PC-3 (cell line): ENCODE measurements around the gene ANKRD27. TPM values are rescaled to one million over a fixed set of nuclear protein-coding genes. Genes with fewer than 3 reads are reported as not detected.

Source experiments
- ATAC-seq: fragments of 200-7000 bp; cut with Tn5 transposase; 2 replicates; pipeline ENCODE4 v1.9.1; 2020; ENCODE audit warnings: mild to moderate bottlenecking, moderate library complexity
- BruUV-seq: library from RNA; stranded (reverse); fragments of 400-500 nt; replicated peaks from 2 replicates; lab custom pipeline; 2021; lab: Mats Ljungman, UMichigan
- CTCF ChIA-PET: fragments of 300-600 bp; sonication (Branson Sonifier 250); formaldehyde crosslinking; loops from one replicate; lab custom pipeline; 2022; ENCODE audit warnings: antibody characterized with exemption; lab: Charles Lee
- POLR2A ChIA-PET: fragments of 300-600 bp; sonication (Branson Sonifier 250); formaldehyde crosslinking; loops from one replicate; lab custom pipeline; 2022; ENCODE audit warnings: antibody characterized with exemption; ENCODE audit not compliant: unreplicated experiment; lab: Charles Lee
- DNase-seq: peaks from one replicate; pipeline ENCODE4 v3.0.0-alpha.2; 2015
- H2AFZ ChIP-seq: fragments of 300-600 bp; sonication (generic); 2 replicates; pipeline ENCODE4 v1.6.0; 2016; ENCODE audit warnings: antibody characterized with exemption, low read length
- H3F3A ChIP-seq: fragments of 300-600 bp; sonication (generic); one replicate; pipeline ENCODE4 v1.6.0; 2017; ENCODE audit warnings: antibody characterized with exemption, low read length, control low read depth, mild to moderate bottlenecking; ENCODE audit not compliant: unreplicated experiment
- H3K27ac ChIP-seq: fragments of 300-600 bp; sonication (generic); 2 replicates; pipeline ENCODE4 v1.5.1; 2016; ENCODE audit warnings: mild to moderate bottlenecking, low read length
- H3K27me3 ChIP-seq: fragments of 300-600 bp; sonication (generic); 2 replicates; pipeline ENCODE4 v1.6.1; 2016; ENCODE audit warnings: low read length, mixed read lengths
- H3K36me3 ChIP-seq: fragments of 300-600 bp; sonication (generic); 2 replicates; pipeline ENCODE4 v1.6.1; 2016; ENCODE audit warnings: low read depth, mixed run types, low read length, mixed read lengths
- H3K4me1 ChIP-seq: fragments of 300-600 bp; sonication (generic); 2 replicates; pipeline ENCODE4 v1.5.1; 2016; ENCODE audit warnings: low read length; ENCODE audit not compliant: insufficient read depth
- H3K4me2 ChIP-seq: fragments of 300-600 bp; sonication (generic); 2 replicates; pipeline ENCODE4 v1.6.0; 2016; ENCODE audit warnings: low read length
- H3K4me3 ChIP-seq: fragments of 300-600 bp; sonication (generic); 2 replicates; pipeline ENCODE4 v1.5.1; 2016; ENCODE audit warnings: mild to moderate bottlenecking, low read length, mixed read lengths
- H3K79me2 ChIP-seq: fragments of 300-600 bp; sonication (generic); 2 replicates; pipeline ENCODE4 v1.6.1; 2017; ENCODE audit warnings: low read length, mixed read lengths
- H3K9ac ChIP-seq: fragments of 300-600 bp; sonication (generic); 2 replicates; pipeline ENCODE4 v1.6.0; 2016; ENCODE audit warnings: mild to moderate bottlenecking, low read length
- H3K9me2 ChIP-seq: fragments of 300-600 bp; sonication (generic); replicated peaks from 2 replicates; pipeline ENCODE4 v1.6.1; 2016; ENCODE audit warnings: mixed run types, low read length, mixed read lengths
- H3K9me3 ChIP-seq: fragments of 300-600 bp; sonication (generic); 2 replicates; pipeline ENCODE4 v1.6.1; 2016; ENCODE audit warnings: low read length, mixed read lengths
- H4K20me1 ChIP-seq: fragments of 300-600 bp; sonication (generic); 2 replicates; pipeline ENCODE4 v1.6.1; 2016; ENCODE audit warnings: low read length, mixed read lengths
- EZH2 ChIP-seq: fragments of 300-600 bp; sonication (generic); IDR thresholded peaks from one replicate; pipeline ENCODE4 v1.6.1; 2017; ENCODE audit warnings: antibody characterized with exemption, mild to moderate bottlenecking, low read length; ENCODE audit not compliant: unreplicated experiment
- EZH2phosphoT487 ChIP-seq: fragments of 300-600 bp; sonication (generic); IDR thresholded peaks from 2 replicates; pipeline ENCODE4 v1.6.1; 2018; ENCODE audit warnings: mild to moderate bottlenecking, antibody characterized with exemption, low read length, borderline replicate concordance
- intact Hi-C: fragments of 100-400 bp; cut with micrococcal nuclease; formaldehyde crosslinking; loops from 2 replicates; pipeline ENCODE4 v1.9.0; 2023
- total RNA-seq: library from RNA; depleted of rRNA; stranded (reverse); fragments of >200 nt; gene quantifications from 2 replicates; pipeline ENCODE4 v1.2.3, GENCODE V29; 2014
- TF ChIP-seq, protein P1 (sequence below): fragments of 300-600 bp; sonication (generic); conservative IDR thresholded peaks from 2 replicates; pipeline ENCODE4 v1.5.1; 2017; ENCODE audit warnings: antibody characterized with exemption, low read depth, mild to moderate bottlenecking, low read length

Gene ANKRD27
- total RNA-seq, 1 experiment from 2014 or later: 14.3 TPM

DNA sequence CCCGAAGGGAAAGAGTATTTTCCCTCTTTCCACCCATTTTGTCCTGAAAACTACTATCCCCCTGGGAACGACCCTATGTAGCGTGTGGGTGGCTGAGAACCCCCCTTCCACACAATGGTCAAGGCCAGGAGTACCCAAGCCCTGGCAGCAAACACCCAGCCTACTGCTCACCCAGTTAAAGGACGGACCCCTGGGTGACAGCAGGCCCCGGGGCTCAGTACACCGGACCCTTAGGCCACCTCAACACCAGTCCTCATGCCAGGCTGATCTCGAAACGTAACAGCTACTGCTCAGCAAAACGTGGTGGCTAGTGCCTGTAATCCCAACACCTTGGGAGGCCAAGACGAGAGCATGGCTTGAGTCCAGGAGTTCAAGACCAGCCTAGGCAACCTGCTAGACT lies 1.4 kb downstream of the ANKRD27 start:
- Histone ChIP-seq H3K9ac (peak overlapping the region; percentile 79; the same call in 1 of the 2 replicates), H3K4me2 (peak overlapping the region; percentile 99), H3K4me1 (peaks cover 15% of the 10 kb centered on the region), H4K20me1 (peaks cover 7% of the 10 kb centered on the region; the same call in 1 of the 2 replicates), H3K4me3 (peak overlapping the region; percentile 91), H3F3A (no peaks in the 10 kb centered on the region), H2AFZ (no peak overlapping the region), H3K36me3 (no peaks in the 10 kb centered on the region), H3K27ac (no peak overlapping the region), H3K9me2 (no peaks in the 10 kb centered on the region), H3K27me3 (no peaks in the 10 kb centered on the region), H3K79me2 (peaks cover 59% of the 10 kb centered on the region), H3K9me3 (no peaks in the 10 kb centered on the region)
- ATAC-seq (no peak), DNase-seq (no peak)
- POLR2A ChIA-PET: no interaction called here
- TF ChIP-seq, protein P1, sequence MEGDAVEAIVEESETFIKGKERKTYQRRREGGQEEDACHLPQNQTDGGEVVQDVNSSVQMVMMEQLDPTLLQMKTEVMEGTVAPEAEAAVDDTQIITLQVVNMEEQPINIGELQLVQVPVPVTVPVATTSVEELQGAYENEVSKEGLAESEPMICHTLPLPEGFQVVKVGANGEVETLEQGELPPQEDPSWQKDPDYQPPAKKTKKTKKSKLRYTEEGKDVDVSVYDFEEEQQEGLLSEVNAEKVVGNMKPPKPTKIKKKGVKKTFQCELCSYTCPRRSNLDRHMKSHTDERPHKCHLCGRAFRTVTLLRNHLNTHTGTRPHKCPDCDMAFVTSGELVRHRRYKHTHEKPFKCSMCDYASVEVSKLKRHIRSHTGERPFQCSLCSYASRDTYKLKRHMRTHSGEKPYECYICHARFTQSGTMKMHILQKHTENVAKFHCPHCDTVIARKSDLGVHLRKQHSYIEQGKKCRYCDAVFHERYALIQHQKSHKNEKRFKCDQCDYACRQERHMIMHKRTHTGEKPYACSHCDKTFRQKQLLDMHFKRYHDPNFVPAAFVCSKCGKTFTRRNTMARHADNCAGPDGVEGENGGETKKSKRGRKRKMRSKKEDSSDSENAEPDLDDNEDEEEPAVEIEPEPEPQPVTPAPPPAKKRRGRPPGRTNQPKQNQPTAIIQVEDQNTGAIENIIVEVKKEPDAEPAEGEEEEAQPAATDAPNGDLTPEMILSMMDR: no peak
- TF ChIP-seq EZH2: no peak
- no peak for TF ChIP-seq EZH2phosphoT487
- BruUV-seq: no TSS peak
- CTCF ChIA-PET: interaction anchor here (0.7 kb wide), 1 partner anchor 1621 kb away, joined by 6 read pairs; no protein-coding TSS in a partner anchor
- intact Hi-C loops: no loop called here

DNA sequence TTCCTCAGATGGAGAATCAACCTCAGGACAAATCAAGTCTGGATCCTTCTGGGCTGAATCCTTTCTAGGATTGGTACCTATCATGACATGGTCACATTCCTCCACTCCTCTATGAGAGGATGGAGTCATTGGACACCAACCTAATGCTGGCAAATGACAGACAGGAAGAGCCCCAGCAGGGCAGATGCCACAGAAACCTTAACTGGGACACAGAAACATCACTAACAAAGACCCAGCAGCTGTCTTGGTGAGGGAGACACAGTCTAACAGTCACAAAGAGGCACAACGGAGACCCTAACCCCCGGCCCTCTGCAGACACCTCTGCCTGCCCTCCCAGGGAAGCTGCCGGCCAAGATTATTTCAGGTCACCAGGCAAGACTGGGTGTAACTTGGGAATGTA lies 2.1 kb downstream of the ANKRD27 start:
- Histone ChIP-seq H3K36me3 (no peaks in the 10 kb centered on the region), H3K4me1 (peaks cover 15% of the 10 kb centered on the region), H3K27ac (no peak overlapping the region), H3K4me2 (peak overlapping the region; percentile 99; the same call in 1 of the 2 replicates), H3K4me3 (no peak overlapping the region), H3F3A (no peaks in the 10 kb centered on the region), H3K9me2 (no peaks in the 10 kb centered on the region), H3K9me3 (no peaks in the 10 kb centered on the region), H3K79me2 (peaks cover 66% of the 10 kb centered on the region), H2AFZ (no peak overlapping the region), H4K20me1 (peaks cover 7% of the 10 kb centered on the region; the same call in 1 of the 2 replicates), H3K27me3 (no peaks in the 10 kb centered on the region), H3K9ac (no peak overlapping the region)
- no TSS peak for BruUV-seq
- DNase-seq (no peak), ATAC-seq (no peak)
- CTCF ChIA-PET: no interaction called here
- intact Hi-C loops: no loop called here
- TF ChIP-seq, protein P1: no peak
- TF ChIP-seq EZH2phosphoT487 (no peak), EZH2 (no peak)
- POLR2A ChIA-PET: no interaction called here

DNA sequence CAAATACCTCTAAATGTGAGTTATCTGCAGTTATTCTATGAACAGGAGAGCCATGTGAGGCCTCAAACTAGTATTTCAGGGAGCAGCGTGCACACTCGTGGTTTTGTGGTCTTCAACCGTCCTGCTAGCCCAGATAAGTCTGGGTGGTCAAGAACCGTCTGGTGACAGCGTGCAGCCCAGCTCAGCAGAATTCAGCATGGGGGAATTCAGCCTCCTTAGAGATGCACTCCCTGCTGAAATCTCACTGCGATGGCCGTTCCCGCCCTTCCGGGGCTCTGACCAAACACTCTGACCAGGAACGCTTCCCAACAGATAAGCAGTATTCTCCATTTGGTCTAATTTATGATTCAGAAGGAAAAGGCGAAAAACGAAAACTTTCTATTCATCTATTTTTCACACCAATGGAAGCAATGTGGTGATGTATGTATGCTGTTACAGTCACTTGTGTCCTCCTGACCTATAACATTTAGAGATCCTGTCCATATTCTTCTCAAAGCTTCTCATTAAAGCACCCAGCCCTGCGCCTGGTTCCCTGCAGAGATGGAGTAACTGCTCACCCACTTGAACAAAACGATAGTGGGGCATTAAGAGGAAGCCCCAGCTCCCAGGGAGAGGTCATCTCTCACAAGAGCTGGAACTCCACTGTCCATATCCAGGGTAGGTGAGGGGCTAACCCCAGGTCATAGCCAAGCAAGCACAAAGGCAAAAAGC lies 2.9 kb downstream of the ANKRD27 start:
- intact Hi-C loops: no loop called here
- Histone ChIP-seq H2AFZ (no peak overlapping the region), H3K79me2 (peaks cover 72% of the 10 kb centered on the region), H4K20me1 (peaks cover 7% of the 10 kb centered on the region; the same call in 1 of the 2 replicates), H3K4me3 (no peak overlapping the region), H3K4me2 (no peak overlapping the region), H3K36me3 (no peaks in the 10 kb centered on the region), H3K9me2 (no peaks in the 10 kb centered on the region), H3K9me3 (no peaks in the 10 kb centered on the region), H3F3A (no peaks in the 10 kb centered on the region), H3K4me1 (peaks cover 15% of the 10 kb centered on the region), H3K27me3 (no peaks in the 10 kb centered on the region), H3K27ac (no peak overlapping the region), H3K9ac (no peak overlapping the region)
- ChIA-PET CTCF (no interaction called here), POLR2A (no interaction called here)
- TF ChIP-seq EZH2phosphoT487: no peak
- TF ChIP-seq, protein P1: no peak
- TF ChIP-seq EZH2: no peak
- DNase-seq (no peak), ATAC-seq (no peak)
- BruUV-seq: no TSS peak
